ENCODE results near the gene STRADA. TPM values are rescaled to one million over a fixed set of nuclear protein-coding genes. Genes with fewer than 3 reads are reported as not detected.

STRADA gene
- total and polyA plus RNA-seq, 9 of the 15 experiments (the other 6 are each of a cell fraction or from before 2014, with no cell fraction given), result 6.6 to 33.0 (median 20.5) TPM

DNA sequence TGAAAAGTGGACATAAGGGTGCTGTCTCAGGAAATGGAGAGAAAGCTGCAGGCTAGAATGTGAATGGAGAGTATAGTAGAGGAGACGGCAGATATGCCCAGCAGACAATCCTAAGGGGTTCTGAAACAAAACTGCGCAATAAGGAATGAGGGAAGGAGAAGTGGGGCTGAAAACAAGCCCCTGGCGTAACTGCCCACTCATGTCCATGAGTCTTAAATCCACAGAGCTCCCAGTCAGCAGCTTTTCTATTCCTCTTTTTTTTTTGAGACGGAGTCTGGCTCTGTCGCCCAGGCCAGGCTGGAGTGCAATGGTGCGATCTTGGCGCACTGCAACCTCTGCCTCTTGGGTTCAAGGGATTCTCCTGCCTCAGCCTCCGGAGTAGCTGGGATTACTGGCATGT, 5.9 kb downstream of the STRADA start:
- intact Hi-C loops (cut with micrococcal nuclease), result no loop called here
- WGBS (ENCODE audit: insufficient coverage, low coverage, missing lambda C conversion rate), result 93% methylated on average over 8 of the region's 8 CpGs
- CTCF ChIA-PET (ENCODE audit: low intra/inter-chr PET ratio), result no interaction called here
- Histone ChIP-seq H3K27ac (ENCODE audit: extremely low read depth, low read depth, low read length) (no peak overlapping the region), H3K27me3 (ENCODE audit: control insufficient read depth in 2 of 2, insufficient read depth in 2 of 2, low read length in 2 of 2) (no peaks in the 10 kb centered on the region), H3K79me2 (ENCODE audit: control insufficient read depth, insufficient read depth, low read length) (peaks cover 7% of the 10 kb centered on the region), H3K9me1 (ENCODE audit: control insufficient read depth, insufficient read depth, low read length) (no peaks in the 10 kb centered on the region), H4K20me1 (replicated peaks; ENCODE audit: control insufficient read depth, insufficient read depth, low read length) (no peaks in the 10 kb centered on the region), H3K9me3 (replicated peaks; ENCODE audit: control insufficient read depth, insufficient read depth, low read depth, low read length) (no peaks in the 10 kb centered on the region), H2AFZ (ENCODE audit: low read depth, low read length) (no peak overlapping the region), H3K4me3 (no peak overlapping the region), H3K4me1 (replicated peaks in 1 of 2; ENCODE audit: control insufficient read depth in 2 of 2, insufficient read depth in 2 of 2, low read length in 2 of 2) (peaks cover 3 to 7% of the 10 kb centered on the region in 2 experiments; a peak in 3 of 5 replicates), H3K4me2 (ENCODE audit: insufficient read depth, low read length) (no peak overlapping the region), H3K9ac (ENCODE audit: insufficient read depth in 1 of 2, low read depth in 2 of 2, low read length in 2 of 2) (no peak overlapping the region), H3K36me3 (ENCODE audit: control insufficient read depth, insufficient read depth, low read length) (peaks cover 3% of the 10 kb centered on the region; the same call in 1 of the 3 replicates)
- no peak for DNase-seq (ENCODE audit: extremely low read depth in 1 of 4, low spot score in 3 of 4)
- TF ChIP-seq TAF1 (IDR thresholded peaks at IDR 0.05; ENCODE audit: control insufficient read depth, extremely low read depth, insufficient read depth, low read length, severe bottlenecking) (no peak), ZKSCAN3 (CRISPR knock-in tag; IDR thresholded peaks at IDR 0.05) (no peak), TGIF2 (CRISPR knock-in tag; IDR thresholded peaks at IDR 0.05) (no peak), PCBP1 (IDR thresholded peaks at IDR 0.05; ENCODE audit: low read depth, low read length, poor library complexity, severe bottlenecking) (no peak), SLC30A9 (CRISPR knock-in tag; IDR thresholded peaks at IDR 0.05) (no peak), HMGN3 (IDR thresholded peaks at IDR 0.05; ENCODE audit: borderline replicate concordance, extremely low read depth, insufficient read length, low read depth, low read length) (no peak), SOX6 (IDR thresholded peaks at IDR 0.05) (no peak), ERF (CRISPR knock-in tag; IDR thresholded peaks at IDR 0.05) (no peak), FOXJ3 (CRISPR knock-in tag; IDR thresholded peaks at IDR 0.05) (no peak), STAG1 (CRISPR knock-in tag; IDR thresholded peaks at IDR 0.05; ENCODE audit: borderline replicate concordance) (no peak)
- TF ChIP-seq, protein P1, sequence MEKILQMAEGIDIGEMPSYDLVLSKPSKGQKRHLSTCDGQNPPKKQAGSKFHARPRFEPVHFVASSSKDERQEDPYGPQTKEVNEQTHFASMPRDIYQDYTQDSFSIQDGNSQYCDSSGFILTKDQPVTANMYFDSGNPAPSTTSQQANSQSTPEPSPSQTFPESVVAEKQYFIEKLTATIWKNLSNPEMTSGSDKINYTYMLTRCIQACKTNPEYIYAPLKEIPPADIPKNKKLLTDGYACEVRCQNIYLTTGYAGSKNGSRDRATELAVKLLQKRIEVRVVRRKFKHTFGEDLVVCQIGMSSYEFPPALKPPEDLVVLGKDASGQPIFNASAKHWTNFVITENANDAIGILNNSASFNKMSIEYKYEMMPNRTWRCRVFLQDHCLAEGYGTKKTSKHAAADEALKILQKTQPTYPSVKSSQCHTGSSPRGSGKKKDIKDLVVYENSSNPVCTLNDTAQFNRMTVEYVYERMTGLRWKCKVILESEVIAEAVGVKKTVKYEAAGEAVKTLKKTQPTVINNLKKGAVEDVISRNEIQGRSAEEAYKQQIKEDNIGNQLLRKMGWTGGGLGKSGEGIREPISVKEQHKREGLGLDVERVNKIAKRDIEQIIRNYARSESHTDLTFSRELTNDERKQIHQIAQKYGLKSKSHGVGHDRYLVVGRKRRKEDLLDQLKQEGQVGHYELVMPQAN (IDR thresholded peaks at IDR 0.05; ENCODE audit: borderline replicate concordance), result no peak
- TF ChIP-seq, protein P2, sequence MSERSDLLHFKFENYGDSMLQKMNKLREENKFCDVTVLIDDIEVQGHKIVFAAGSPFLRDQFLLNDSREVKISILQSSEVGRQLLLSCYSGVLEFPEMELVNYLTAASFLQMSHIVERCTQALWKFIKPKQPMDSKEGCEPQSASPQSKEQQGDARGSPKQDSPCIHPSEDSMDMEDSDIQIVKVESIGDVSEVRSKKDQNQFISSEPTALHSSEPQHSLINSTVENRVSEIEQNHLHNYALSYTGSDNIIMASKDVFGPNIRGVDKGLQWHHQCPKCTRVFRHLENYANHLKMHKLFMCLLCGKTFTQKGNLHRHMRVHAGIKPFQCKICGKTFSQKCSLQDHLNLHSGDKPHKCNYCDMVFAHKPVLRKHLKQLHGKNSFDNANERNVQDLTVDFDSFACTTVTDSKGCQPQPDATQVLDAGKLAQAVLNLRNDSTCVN (CRISPR knock-in tag; IDR thresholded peaks at IDR 0.05), result no peak
- BruUV-seq (replicated peaks), result no TSS peak
- ATAC-seq, result no peak
- FAIRE-seq, result no peak
- in situ Hi-C loops (cut with MboI), result no loop called here
- POLR2A ChIA-PET, result interaction anchor here (1.4 to 1.6 kb wide), 2 partner anchors 14 to 38 kb away, joined by 3 to 5 read pairs; partner anchors contain the start of gene CCDC47

Data from K562 (cell line).